GM23338 (cell line): ENCODE measurements around the gene DLL4. TPM values are rescaled to one million over a fixed set of nuclear protein-coding genes. Genes with fewer than 3 reads are reported as not detected.

ENCODE experiments used
- ATAC-seq: fragments of 200-7000 bp; cut with Tn5 transposase; 3 replicates; pipeline ENCODE4 v1.9.1; 2020
- DNase-seq: peaks from one replicate; pipeline ENCODE4 v3.0.0-alpha.2; 2015; ENCODE audit warnings: low spot score
- H2AFZ ChIP-seq: fragments of 200-600 bp; sonication (generic); 2 replicates; pipeline ENCODE4 v1.8.0; 2016; ENCODE audit warnings: antibody characterized with exemption, mild to moderate bottlenecking, moderate library complexity
- H3F3A ChIP-seq: fragments of 200-600 bp; sonication (generic); replicated peaks from 2 replicates; pipeline ENCODE4 v1.8.0; 2017; ENCODE audit warnings: antibody characterized with exemption, mixed run types, low read depth
- H3K27ac ChIP-seq: fragments of 200-600 bp; sonication (generic); 2 replicates; pipeline ENCODE4 v1.6.1; 2016; ENCODE audit warnings: low read depth
- H3K27me3 ChIP-seq: fragments of 200-600 bp; sonication (generic); 2 replicates; pipeline ENCODE4 v1.8.0; 2016; ENCODE audit warnings: mild to moderate bottlenecking, mixed run types, moderate library complexity; ENCODE audit not compliant: insufficient read depth
- H3K36me3 ChIP-seq: fragments of 200-600 bp; sonication (generic); 2 replicates; pipeline ENCODE4 v1.8.0; 2016; ENCODE audit warnings: mild to moderate bottlenecking; ENCODE audit not compliant: insufficient read depth
- H3K4me1 ChIP-seq: fragments of 200-600 bp; sonication (generic); 2 replicates; pipeline ENCODE4 v1.8.0; 2016; ENCODE audit warnings: mild to moderate bottlenecking, moderate library complexity; ENCODE audit not compliant: insufficient read depth
- H3K4me2 ChIP-seq: fragments of 200-600 bp; sonication (generic); 2 replicates; pipeline ENCODE4 v1.7.1; 2017; ENCODE audit warnings: mixed run types
- H3K4me3 ChIP-seq: fragments of 200-600 bp; sonication (generic); 2 replicates; pipeline ENCODE4 v1.6.1; 2016; ENCODE audit warnings: mixed run types
- H3K79me2 ChIP-seq: fragments of 200-600 bp; sonication (generic); replicated peaks from 2 replicates; pipeline ENCODE4 v1.8.0; 2017; ENCODE audit warnings: mild to moderate bottlenecking; ENCODE audit not compliant: insufficient read depth
- H3K9me2 ChIP-seq: fragments of 200-600 bp; sonication (generic); 2 replicates; pipeline ENCODE4 v1.8.0; 2017; ENCODE audit not compliant: insufficient read depth
- H4K20me1 ChIP-seq: fragments of 200-600 bp; sonication (generic); replicated peaks from 2 replicates; pipeline ENCODE4 v1.8.0; 2017; ENCODE audit warnings: mild to moderate bottlenecking; ENCODE audit not compliant: insufficient read depth
- H3K27ac Mint-ChIP-seq: 2 replicates; pipeline ENCODE4 v1.8.0; 2020; ENCODE audit warnings: inconsistent platforms, mild to moderate bottlenecking, moderate library complexity, mixed read lengths
- H3K27me3 Mint-ChIP-seq: 3 replicates; pipeline ENCODE4 v1.8.0; 2022; ENCODE audit warnings: low read depth, mild to moderate bottlenecking, moderate library complexity, mixed read lengths, inconsistent platforms; ENCODE audit not compliant: insufficient read depth, poor library complexity
- H3K36me3 Mint-ChIP-seq: 3 replicates; pipeline ENCODE4 v1.8.0; 2021; ENCODE audit warnings: low read depth, mild to moderate bottlenecking, inconsistent platforms, moderate library complexity, mixed read lengths
- H3K4me1 Mint-ChIP-seq: 3 replicates; pipeline ENCODE4 v1.8.0; 2020; ENCODE audit warnings: mild to moderate bottlenecking, inconsistent platforms, mixed read lengths
- H3K4me3 Mint-ChIP-seq: 3 replicates; pipeline ENCODE4 v1.8.0; 2021; ENCODE audit warnings: moderate library complexity, mild to moderate bottlenecking, inconsistent platforms, mixed read lengths
- H3K9me3 Mint-ChIP-seq: 3 replicates; pipeline ENCODE4 v1.8.0; 2020; ENCODE audit warnings: moderate library complexity, mild to moderate bottlenecking, inconsistent platforms, mixed read lengths
- CREB1 ChIP-seq: fragments of 250-450 bp; sonication (Bioruptor Pico); IDR thresholded peaks from 2 replicates; pipeline ENCODE4 v1.5.0; 2020; ENCODE audit warnings: low read depth, mild to moderate bottlenecking, moderate library complexity
- ETS1 ChIP-seq: IDR thresholded peaks from 2 replicates; pipeline ENCODE4 v1.6.1; 2016; ENCODE audit warnings: antibody characterized with exemption
- EZH2 ChIP-seq: fragments of 200-600 bp; sonication (generic); IDR thresholded peaks from one replicate; pipeline ENCODE4 v1.8.0; 2017; ENCODE audit warnings: antibody characterized with exemption, mild to moderate bottlenecking, low read depth; ENCODE audit not compliant: unreplicated experiment
- EZH2phosphoT487 ChIP-seq: fragments of 200-600 bp; sonication (generic); IDR thresholded peaks from one replicate; pipeline ENCODE4 v1.8.1; 2018; ENCODE audit warnings: antibody characterized with exemption; ENCODE audit not compliant: unreplicated experiment
- JUNB ChIP-seq: IDR thresholded peaks from one replicate; pipeline ENCODE4 v1.6.1; 2016; ENCODE audit warnings: antibody characterized with exemption; ENCODE audit not compliant: unreplicated experiment
- NANOG ChIP-seq: IDR thresholded peaks from 2 replicates; pipeline ENCODE4 v1.6.1; 2016; ENCODE audit warnings: antibody characterized with exemption, borderline replicate concordance
- POLR2AphosphoS5 ChIP-seq: IDR thresholded peaks from 2 replicates; pipeline ENCODE4 v1.6.1; 2016; ENCODE audit warnings: antibody characterized with exemption, low read depth
- STAT1 ChIP-seq: IDR thresholded peaks from one replicate; pipeline ENCODE4 v1.6.1; 2016; ENCODE audit warnings: antibody characterized with exemption; ENCODE audit not compliant: unreplicated experiment
- ZNF114 ChIP-seq: fragments of 250-450 bp; sonication (Bioruptor Pico); IDR thresholded peaks from 2 replicates; pipeline ENCODE4 v1.5.0; 2020; ENCODE audit warnings: mild to moderate bottlenecking, moderate library complexity
- ZNF331 ChIP-seq: fragments of 250-450 bp; sonication (Bioruptor Pico); IDR thresholded peaks from 2 replicates; pipeline ENCODE4 v1.5.0; 2020; ENCODE audit warnings: low read depth, mild to moderate bottlenecking, moderate library complexity
- polyA plus RNA-seq: library from polyadenylated mRNA; unstranded; fragments of >200 nt; fragmentation: Nextera tagmentation; extraction: Ambion mirVana; gene quantifications from 2 replicates; pipeline ENCODE4 v1.2.1, GENCODE V29; 2016
- total RNA-seq: library from RNA; depleted of rRNA; stranded (reverse); fragments of >200 nt; shearing (Covaris generic); gene quantifications from 2 replicates; pipeline ENCODE4 v1.2.3, GENCODE V29; 2014
- TF ChIP-seq, protein P1 (sequence below): IDR thresholded peaks from one replicate; pipeline ENCODE4 v1.6.1; 2018; ENCODE audit warnings: antibody characterized with exemption; ENCODE audit not compliant: unreplicated experiment
- TF ChIP-seq, protein P2 (sequence below): fragments of 250-450 bp; sonication (Bioruptor Pico); IDR thresholded peaks from 2 replicates; pipeline ENCODE4 v1.5.0; 2020; ENCODE audit warnings: mild to moderate bottlenecking, moderate library complexity
- TF ChIP-seq, protein P3 (sequence below), 2 experiments: fragments of 200-600 bp in 1 of 2; sonication (generic) in 1 of 2; conservative IDR thresholded peaks; 2 replicates each; pipeline versions ENCODE4 v1.5.1 to v1.6.1; 2016 to 2017; ENCODE audit warnings: antibody characterized with exemption in 2 of 2, low read depth in 2 of 2, mild to moderate bottlenecking in 2 of 2, moderate library complexity in 1 of 2

Gene DLL4
- total and polyA plus RNA-seq, 2 experiments from 2014 or later: 0.31 to 0.99 TPM

DNA sequence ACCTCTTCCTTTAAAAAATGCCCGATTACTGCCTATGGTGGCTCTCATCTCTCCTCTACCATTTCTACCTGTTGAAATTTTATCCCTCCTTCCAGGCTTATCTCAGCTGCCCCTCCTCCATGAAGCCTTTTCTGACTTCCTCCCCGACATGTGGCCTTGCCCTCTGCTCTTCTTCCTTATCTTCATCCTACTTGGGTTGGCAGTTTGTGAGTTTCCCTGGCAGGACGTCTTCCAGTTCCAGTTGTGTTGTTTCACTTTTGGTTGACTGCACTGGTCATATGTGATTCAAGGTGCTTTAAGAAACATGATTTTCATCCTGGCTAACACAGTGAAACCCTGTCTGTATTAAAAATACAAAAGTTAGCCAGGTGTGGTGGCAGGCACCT lies 4.4 kb downstream of the DLL4 start:
- Mint-ChIP-seq H3K4me3 (no peak overlapping the region), H3K36me3 (no peaks in the 10 kb centered on the region; the same call in 2 of the 3 replicates), H3K4me1 (peaks cover 37% of the 10 kb centered on the region), H3K9me3 (no peaks in the 10 kb centered on the region; the same call in 2 of the 3 replicates), H3K27ac (no peak overlapping the region), H3K27me3 (peaks cover 63% of the 10 kb centered on the region)
- Histone ChIP-seq H3K4me2 (no peak overlapping the region), H3K79me2 (no peaks in the 10 kb centered on the region), H2AFZ (no peak overlapping the region), H3K27ac (no peak overlapping the region), H3K36me3 (no peaks in the 10 kb centered on the region), H3K4me1 (peaks cover 13% of the 10 kb centered on the region), H3K27me3 (peaks cover 53% of the 10 kb centered on the region), H3K4me3 (no peak overlapping the region), H3F3A (peaks cover 15% of the 10 kb centered on the region), H3K9me2 (no peaks in the 10 kb centered on the region), H4K20me1 (0 out of 2 replicates have a peak, but pooled peaks cover 10% of the 10 kb centered on the region)
- TF ChIP-seq, protein P1, sequence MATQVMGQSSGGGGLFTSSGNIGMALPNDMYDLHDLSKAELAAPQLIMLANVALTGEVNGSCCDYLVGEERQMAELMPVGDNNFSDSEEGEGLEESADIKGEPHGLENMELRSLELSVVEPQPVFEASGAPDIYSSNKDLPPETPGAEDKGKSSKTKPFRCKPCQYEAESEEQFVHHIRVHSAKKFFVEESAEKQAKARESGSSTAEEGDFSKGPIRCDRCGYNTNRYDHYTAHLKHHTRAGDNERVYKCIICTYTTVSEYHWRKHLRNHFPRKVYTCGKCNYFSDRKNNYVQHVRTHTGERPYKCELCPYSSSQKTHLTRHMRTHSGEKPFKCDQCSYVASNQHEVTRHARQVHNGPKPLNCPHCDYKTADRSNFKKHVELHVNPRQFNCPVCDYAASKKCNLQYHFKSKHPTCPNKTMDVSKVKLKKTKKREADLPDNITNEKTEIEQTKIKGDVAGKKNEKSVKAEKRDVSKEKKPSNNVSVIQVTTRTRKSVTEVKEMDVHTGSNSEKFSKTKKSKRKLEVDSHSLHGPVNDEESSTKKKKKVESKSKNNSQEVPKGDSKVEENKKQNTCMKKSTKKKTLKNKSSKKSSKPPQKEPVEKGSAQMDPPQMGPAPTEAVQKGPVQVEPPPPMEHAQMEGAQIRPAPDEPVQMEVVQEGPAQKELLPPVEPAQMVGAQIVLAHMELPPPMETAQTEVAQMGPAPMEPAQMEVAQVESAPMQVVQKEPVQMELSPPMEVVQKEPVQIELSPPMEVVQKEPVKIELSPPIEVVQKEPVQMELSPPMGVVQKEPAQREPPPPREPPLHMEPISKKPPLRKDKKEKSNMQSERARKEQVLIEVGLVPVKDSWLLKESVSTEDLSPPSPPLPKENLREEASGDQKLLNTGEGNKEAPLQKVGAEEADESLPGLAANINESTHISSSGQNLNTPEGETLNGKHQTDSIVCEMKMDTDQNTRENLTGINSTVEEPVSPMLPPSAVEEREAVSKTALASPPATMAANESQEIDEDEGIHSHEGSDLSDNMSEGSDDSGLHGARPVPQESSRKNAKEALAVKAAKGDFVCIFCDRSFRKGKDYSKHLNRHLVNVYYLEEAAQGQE: no peak
- TF ChIP-seq JUNB (no peak), EZH2 (no peak), EZH2phosphoT487 (no peak), CREB1 (no peak), NANOG (no peak), ZNF331 (CRISPR knock-in tag) (no peak), ZNF114 (CRISPR knock-in tag) (no peak), ETS1 (no peak), POLR2AphosphoS5 (no peak), STAT1 (no peak)
- TF ChIP-seq, protein P2, sequence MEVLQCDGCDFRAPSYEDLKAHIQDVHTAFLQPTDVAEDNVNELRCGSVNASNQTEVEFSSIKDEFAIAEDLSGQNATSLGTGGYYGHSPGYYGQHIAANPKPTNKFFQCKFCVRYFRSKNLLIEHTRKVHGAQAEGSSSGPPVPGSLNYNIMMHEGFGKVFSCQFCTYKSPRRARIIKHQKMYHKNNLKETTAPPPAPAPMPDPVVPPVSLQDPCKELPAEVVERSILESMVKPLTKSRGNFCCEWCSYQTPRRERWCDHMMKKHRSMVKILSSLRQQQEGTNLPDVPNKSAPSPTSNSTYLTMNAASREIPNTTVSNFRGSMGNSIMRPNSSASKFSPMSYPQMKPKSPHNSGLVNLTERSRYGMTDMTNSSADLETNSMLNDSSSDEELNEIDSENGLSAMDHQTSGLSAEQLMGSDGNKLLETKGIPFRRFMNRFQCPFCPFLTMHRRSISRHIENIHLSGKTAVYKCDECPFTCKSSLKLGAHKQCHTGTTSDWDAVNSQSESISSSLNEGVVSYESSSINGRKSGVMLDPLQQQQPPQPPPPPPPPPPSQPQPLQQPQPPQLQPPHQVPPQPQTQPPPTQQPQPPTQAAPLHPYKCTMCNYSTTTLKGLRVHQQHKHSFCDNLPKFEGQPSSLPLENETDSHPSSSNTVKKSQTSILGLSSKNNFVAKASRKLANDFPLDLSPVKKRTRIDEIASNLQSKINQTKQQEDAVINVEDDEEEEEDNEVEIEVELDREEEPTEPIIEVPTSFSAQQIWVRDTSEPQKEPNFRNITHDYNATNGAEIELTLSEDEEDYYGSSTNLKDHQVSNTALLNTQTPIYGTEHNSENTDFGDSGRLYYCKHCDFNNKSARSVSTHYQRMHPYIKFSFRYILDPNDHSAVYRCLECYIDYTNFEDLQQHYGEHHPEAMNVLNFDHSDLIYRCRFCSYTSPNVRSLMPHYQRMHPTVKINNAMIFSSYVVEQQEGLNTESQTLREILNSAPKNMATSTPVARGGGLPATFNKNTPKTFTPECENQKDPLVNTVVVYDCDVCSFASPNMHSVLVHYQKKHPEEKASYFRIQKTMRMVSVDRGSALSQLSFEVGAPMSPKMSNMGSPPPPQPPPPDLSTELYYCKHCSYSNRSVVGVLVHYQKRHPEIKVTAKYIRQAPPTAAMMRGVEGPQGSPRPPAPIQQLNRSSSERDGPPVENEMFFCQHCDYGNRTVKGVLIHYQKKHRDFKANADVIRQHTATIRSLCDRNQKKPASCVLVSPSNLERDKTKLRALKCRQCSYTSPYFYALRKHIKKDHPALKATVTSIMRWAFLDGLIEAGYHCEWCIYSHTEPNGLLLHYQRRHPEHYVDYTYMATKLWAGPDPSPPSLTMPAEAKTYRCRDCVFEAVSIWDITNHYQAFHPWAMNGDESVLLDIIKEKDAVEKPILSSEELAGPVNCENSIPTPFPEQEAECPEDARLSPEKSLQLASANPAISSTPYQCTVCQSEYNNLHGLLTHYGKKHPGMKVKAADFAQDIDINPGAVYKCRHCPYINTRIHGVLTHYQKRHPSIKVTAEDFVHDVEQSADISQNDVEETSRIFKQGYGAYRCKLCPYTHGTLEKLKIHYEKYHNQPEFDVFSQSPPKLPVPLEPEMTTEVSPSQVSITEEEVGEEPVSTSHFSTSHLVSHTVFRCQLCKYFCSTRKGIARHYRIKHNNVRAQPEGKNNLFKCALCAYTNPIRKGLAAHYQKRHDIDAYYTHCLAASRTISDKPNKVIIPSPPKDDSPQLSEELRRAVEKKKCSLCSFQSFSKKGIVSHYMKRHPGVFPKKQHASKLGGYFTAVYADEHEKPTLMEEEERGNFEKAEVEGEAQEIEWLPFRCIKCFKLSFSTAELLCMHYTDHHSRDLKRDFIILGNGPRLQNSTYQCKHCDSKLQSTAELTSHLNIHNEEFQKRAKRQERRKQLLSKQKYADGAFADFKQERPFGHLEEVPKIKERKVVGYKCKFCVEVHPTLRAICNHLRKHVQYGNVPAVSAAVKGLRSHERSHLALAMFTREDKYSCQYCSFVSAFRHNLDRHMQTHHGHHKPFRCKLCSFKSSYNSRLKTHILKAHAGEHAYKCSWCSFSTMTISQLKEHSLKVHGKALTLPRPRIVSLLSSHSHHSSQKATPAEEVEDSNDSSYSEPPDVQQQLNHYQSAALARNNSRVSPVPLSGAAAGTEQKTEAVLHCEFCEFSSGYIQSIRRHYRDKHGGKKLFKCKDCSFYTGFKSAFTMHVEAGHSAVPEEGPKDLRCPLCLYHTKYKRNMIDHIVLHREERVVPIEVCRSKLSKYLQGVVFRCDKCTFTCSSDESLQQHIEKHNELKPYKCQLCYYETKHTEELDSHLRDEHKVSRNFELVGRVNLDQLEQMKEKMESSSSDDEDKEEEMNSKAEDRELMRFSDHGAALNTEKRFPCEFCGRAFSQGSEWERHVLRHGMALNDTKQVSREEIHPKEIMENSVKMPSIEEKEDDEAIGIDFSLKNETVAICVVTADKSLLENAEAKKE (CRISPR knock-in tag): no peak
- TF ChIP-seq, protein P3, sequence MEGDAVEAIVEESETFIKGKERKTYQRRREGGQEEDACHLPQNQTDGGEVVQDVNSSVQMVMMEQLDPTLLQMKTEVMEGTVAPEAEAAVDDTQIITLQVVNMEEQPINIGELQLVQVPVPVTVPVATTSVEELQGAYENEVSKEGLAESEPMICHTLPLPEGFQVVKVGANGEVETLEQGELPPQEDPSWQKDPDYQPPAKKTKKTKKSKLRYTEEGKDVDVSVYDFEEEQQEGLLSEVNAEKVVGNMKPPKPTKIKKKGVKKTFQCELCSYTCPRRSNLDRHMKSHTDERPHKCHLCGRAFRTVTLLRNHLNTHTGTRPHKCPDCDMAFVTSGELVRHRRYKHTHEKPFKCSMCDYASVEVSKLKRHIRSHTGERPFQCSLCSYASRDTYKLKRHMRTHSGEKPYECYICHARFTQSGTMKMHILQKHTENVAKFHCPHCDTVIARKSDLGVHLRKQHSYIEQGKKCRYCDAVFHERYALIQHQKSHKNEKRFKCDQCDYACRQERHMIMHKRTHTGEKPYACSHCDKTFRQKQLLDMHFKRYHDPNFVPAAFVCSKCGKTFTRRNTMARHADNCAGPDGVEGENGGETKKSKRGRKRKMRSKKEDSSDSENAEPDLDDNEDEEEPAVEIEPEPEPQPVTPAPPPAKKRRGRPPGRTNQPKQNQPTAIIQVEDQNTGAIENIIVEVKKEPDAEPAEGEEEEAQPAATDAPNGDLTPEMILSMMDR (conservative IDR thresholded peaks at IDR 0.05; ENCODE audit: low read depth in 2 of 2): no peak
- ATAC-seq (no peak), DNase-seq (no peak)
